Left renal pelvis (tissue), 4 donors: ENCODE results near the gene USP6. TPM values are rescaled to one million over a fixed set of nuclear protein-coding genes. Genes with fewer than 3 reads are reported as not detected.
"Not testable (repeated sequence)": the region's sequence is repeated elsewhere in the genome, so short reads cannot be mapped to it uniquely, and the experiment has no call there.

Source experiments
- DNase-seq, 4 donors: peaks; one replicate each; pipeline ENCODE4 v3.0.0-alpha.2; 2013; ENCODE audit warnings: low read depth in 4 of 4, low spot score in 3 of 4
- polyA plus RNA-seq, 4 donors: library from polyadenylated mRNA; unstranded; fragments of 120-200 nt; gene quantifications; one replicate each; pipeline ENCODE4 v1.2.1, GENCODE V29; 2013; ENCODE audit not compliant: insufficient read length in 4 of 4

Gene USP6
- polyA plus RNA-seq, 4 donors: 1.9 to 12.2 (median 4.0) TPM

GRCh38 chr17:5134571-5134970, 18.7 kb downstream of the USP6 start:
- not testable (repeated sequence) for DNase-seq

GRCh38 chr17:5135131-5135712, 19.4 kb downstream of the USP6 start:
- not testable (repeated sequence) for DNase-seq

GRCh38 chr17:5135726-5136579, 20.1 kb downstream of the USP6 start:
- DNase-seq: no peak

- not testable (repeated sequence) for DNase-seq
Observed at GRCh38 chr17:5136580-5137412, 21.0 kb downstream of the USP6 start.

- DNase-seq: not testable (repeated sequence)
Observed at GRCh38 chr17:5137511-5138197, 21.8 kb downstream of the USP6 start.

- DNase-seq: not testable (repeated sequence)
Observed at GRCh38 chr17:5138198-5138544, 22.3 kb downstream of the USP6 start.

- DNase-seq: no peak
Observed at GRCh38 chr17:5138616-5139457, 23.0 kb downstream of the USP6 start.

GRCh38 chr17:5139458-5139732, 23.6 kb downstream of the USP6 start:
- no peak for DNase-seq

GRCh38 chr17:5142877-5143276, 27.0 kb downstream of the USP6 start:
- not testable (repeated sequence) for DNase-seq

GRCh38 chr17:5146122-5146521, 30.3 kb downstream of the USP6 start:
- not testable (repeated sequence) for DNase-seq

- DNase-seq: not testable (repeated sequence)
Observed at GRCh38 chr17:5160702-5161101, 44.9 kb downstream of the USP6 start.

DNA sequence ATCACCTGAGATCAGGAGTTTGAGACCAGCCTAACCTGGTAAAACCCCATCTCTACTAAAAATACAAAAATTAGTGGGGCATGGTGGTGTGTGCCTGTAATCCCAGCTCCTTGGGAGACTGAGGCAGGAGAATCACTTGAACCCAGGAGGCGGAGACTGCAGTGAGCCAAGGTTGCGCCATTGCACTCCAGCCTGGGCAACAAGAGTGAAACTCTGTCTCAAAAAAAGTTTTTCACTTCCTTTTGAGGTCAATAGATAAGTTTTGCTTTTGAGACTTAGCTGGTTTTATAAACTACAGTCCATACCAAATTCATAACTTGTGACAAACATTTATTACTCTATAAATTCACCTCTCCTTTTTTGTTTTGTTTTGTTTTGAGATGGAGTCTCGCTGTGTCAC, 46.0 kb downstream of the USP6 start:
- not testable (repeated sequence) for DNase-seq

DNA sequence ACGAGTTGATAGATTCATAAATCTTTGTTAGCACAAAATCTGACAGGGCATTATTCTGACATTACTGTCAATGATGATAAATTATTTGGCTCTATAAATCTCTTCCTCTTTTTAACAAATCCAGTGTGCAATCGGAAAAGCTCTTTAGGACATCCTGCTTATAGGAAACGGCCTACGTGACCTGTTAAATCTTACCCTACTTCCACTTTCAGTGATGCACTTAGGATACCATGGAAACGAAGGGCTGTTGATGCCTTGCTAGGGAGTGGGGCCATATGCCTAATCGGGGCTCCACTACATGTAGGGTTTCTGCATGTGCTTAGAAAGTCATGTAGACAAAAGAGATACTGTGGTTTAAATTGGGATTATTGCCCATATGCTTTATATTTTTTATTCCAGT, 48.6 kb downstream of the USP6 start:
- no peak for DNase-seq

GRCh38 chr17:5165791-5166564, 50.1 kb downstream of the USP6 start:
- DNase-seq: not testable (repeated sequence)

DNA sequence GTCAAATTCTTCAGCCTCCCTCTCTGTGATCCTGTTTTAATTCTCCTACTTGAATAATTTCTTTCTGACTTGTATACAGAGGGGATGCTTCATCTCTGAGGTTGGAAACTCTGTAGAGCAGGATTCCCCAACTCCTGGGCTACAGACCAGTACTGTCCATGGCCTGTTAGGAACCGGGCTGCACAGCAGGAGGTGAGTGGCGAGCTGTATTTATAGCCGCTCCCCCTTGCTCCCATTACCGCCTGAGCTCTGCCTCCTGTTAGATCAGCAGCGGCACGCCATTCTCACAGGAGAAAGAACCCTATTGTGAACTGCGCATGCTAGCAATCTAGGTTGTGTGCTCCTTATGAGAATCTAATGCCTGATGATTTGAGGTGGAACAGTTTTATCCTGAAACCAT, 59.2 kb downstream of the USP6 start:
- DNase-seq: not testable (repeated sequence)

DNA sequence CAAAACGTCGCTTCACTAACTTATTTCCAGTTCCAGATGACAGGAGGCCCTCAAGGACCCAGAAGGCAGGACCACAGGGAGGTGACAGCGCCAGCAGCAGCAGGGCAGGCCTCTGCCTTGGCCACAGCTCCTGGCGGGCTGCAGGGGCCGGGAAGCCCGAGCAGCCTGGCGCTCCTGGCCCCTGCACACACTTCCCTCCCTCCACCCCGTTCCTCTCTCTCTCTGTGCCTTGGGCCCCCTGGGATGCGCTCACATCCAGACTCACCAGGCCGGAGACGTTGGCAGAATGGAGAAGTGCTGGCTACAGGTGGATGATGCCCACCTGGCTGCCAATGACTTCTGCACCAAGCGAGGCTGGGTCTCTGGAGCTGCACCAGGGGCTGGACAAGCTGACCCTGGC, 63.2 kb downstream of the USP6 start:
- no peak for DNase-seq

GRCh38 chr17:5181509-5182305, 65.9 kb downstream of the USP6 start:
- DNase-seq: no peak

DNA sequence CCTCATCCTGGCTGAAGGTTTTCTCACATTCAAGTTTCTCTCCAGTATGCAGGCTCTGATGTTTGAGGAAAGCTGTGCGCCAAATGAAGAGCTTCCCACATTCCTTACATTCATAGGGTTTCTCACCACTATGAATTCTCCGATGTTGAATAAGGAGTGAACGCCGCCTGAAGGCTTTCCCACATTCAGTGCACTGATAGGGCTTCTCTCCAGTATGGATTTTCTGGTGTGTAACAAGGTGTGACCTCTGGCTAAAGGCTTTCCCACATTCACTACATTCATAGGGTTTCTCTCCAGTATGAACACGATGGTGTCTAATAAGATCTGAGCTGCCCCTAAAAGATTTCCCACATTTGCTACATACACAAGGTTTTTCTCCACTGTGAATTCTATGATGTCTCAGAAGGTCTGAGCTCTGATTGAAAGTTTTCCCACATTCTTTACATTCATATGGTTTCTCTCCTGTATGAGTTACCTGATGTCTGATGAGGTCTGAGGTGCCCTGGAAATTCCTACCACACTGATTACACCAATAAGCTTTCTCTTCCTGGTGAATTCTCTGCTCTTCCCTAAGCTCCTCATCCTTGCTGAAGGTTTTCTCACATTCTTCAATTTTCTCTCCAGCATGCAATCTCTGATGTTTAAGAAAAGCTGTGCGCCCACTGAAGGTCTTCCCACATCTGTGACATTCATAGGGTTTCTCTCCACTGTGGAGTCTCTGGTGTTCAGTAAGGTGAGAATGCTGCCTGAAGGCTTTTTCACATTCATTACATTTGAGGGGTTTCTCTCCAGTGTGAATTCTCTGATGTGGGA, 67.0 kb downstream of the USP6 start:
- DNase-seq: no peak
